ENCODE data around the gene SS18L1.
A peak's percentile ranks its signal among the peaks of the same experiment; 100 is the strongest.

The SS18L1 gene

DNA sequence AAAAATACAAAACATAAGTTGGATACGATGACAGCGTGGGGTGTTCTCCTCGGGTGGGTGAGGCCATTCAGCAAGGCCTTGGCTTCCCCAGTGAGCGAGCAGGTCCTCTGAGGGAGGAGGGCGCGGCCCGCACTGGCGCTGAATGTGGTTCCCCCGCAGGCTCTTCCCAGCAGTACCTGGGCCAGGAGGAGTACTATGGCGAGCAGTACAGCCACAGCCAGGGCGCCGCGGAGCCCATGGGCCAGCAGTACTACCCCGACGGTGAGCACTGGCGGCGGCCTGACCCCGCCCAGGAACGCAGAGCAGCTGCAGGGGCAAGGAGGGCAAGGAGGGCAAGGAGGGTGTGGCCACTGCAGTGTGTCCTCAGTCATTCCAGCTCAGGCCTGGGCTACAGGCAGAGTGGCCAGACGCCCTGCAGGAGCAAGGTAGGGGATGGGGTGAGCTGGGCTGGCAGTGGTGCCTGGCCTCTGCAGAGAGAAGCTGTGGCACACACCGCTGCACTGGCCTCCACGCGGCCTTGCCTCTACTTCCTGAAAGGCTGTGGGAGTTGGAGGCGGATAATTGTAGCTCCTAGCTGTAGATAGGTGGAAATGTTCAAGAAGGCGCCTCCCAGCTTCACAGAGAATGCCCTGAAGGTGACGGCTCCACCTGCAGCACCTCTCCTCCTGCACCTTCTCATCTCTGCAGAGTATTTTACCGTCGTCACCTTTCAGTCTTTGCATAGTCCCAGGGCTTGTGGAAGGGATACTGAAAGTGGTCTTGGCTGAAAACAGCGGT, 20.6 kb downstream of the SS18L1 start:
- TF ChIP-seq, protein P1, sequence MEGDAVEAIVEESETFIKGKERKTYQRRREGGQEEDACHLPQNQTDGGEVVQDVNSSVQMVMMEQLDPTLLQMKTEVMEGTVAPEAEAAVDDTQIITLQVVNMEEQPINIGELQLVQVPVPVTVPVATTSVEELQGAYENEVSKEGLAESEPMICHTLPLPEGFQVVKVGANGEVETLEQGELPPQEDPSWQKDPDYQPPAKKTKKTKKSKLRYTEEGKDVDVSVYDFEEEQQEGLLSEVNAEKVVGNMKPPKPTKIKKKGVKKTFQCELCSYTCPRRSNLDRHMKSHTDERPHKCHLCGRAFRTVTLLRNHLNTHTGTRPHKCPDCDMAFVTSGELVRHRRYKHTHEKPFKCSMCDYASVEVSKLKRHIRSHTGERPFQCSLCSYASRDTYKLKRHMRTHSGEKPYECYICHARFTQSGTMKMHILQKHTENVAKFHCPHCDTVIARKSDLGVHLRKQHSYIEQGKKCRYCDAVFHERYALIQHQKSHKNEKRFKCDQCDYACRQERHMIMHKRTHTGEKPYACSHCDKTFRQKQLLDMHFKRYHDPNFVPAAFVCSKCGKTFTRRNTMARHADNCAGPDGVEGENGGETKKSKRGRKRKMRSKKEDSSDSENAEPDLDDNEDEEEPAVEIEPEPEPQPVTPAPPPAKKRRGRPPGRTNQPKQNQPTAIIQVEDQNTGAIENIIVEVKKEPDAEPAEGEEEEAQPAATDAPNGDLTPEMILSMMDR (conservative IDR thresholded peaks at IDR 0.05; ENCODE audit: control insufficient read depth, insufficient read depth, low read depth, low read length): no peak
- DNase-seq (ENCODE audit: low read depth): no peak
- no peak overlapping the region for H3K4me3 ChIP-seq (ENCODE audit: control insufficient read depth, low read depth, low read length)

GRCh38 chr20:62164879-62165761, 21.6 kb downstream of the SS18L1 start:
- H3K4me3 ChIP-seq (ENCODE audit: control insufficient read depth, low read depth, low read length): no peak overlapping the region
- DNase-seq (ENCODE audit: low read depth): no peak
- TF ChIP-seq, protein P1 (conservative IDR thresholded peaks at IDR 0.05; ENCODE audit: control insufficient read depth, insufficient read depth, low read depth, low read length): no peak

- peak; percentile 64 for DNase-seq (ENCODE audit: low read depth)
- TF ChIP-seq, protein P1 (conservative IDR thresholded peaks at IDR 0.05; ENCODE audit: control insufficient read depth, insufficient read depth, low read depth, low read length): no peak
- no peak overlapping the region for H3K4me3 ChIP-seq (ENCODE audit: control insufficient read depth, low read depth, low read length)
Measured at GRCh38 chr20:62165762-62166399, 22.3 kb downstream of the SS18L1 start.

DNA sequence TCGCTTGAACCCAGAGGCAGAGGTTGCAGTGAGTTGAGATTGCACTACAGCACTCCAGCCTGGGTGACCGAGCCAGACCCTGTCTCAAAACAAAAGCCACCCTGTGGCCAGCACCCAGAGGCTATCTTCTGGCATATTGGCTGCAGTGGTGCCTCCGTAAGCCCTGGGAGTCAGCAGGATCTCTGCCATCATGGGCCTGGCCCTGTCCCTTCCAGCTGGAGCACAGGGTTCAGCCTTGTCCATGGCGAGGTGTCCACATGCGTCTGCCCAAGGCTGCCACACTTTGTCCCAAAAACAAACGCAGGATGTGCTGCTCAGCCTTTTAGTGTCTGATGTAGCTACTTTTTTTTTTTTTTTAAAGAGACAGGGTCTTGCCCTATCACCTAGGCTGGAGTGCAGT, 23.9 kb downstream of the SS18L1 start:
- TF ChIP-seq, protein P1 (conservative IDR thresholded peaks at IDR 0.05; ENCODE audit: control insufficient read depth, insufficient read depth, low read depth, low read length): no peak
- no peak overlapping the region for H3K4me3 ChIP-seq (ENCODE audit: control insufficient read depth, low read depth, low read length)
- DNase-seq (ENCODE audit: low read depth): no peak

DNA sequence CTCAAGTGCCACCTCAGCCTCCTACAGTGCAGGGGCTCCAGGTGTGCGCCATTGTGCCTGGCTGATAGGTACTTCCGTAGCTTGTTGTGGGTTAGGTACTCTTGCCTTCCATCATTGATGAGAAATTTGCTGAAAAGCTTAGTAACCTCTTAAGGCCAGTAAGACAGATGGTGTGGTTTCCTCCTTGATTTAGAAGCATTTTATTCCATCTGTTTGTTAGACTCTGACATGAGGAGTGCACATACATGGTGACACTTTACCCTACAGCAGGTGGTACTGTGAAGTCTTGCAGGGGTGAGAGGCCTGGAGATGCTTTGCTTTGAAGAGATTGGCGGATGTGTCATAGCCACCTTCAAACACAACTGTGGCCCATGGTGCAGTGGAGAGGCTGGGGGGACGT, 24.5 kb downstream of the SS18L1 start:
- TF ChIP-seq, protein P1 (conservative IDR thresholded peaks at IDR 0.05; ENCODE audit: control insufficient read depth, insufficient read depth, low read depth, low read length): no peak
- H3K4me3 ChIP-seq (ENCODE audit: control insufficient read depth, low read depth, low read length): no peak overlapping the region
- DNase-seq (ENCODE audit: low read depth): no peak

DNA sequence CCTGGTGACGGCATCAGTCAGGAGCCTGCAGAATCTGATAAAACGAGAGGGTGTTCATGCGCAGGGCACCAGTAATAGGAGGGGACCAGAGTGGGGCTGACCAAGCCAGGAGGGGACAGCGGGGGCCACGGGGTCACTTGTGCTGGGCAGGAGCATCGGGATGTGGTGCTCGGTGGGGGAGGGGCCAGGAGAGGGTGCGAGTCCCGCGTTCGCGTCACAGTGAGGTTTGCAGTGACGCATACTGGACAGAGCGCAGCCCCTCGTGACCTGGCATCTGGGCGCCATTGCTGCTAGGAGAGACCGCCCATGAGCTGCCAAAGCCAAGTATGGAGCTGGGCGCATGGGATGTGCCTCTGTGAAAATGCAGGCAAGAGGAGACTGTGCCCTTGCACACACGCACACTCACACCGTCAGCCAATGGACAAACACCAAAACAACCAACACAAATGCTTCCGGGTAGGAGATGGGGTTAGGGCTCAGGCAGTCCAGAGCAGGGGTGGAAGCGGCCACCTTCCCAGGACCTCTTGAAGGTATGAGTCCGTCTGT, 25.4 kb downstream of the SS18L1 start:
- TF ChIP-seq, protein P1 (conservative IDR thresholded peaks at IDR 0.05; ENCODE audit: control insufficient read depth, insufficient read depth, low read depth, low read length): no peak
- no peak overlapping the region for H3K4me3 ChIP-seq (ENCODE audit: control insufficient read depth, low read depth, low read length)
- DNase-seq (ENCODE audit: low read depth): no peak

All from fibroblast of mammary gland (primary cell).